Renal cortex interstitium (tissue), 15 donors: ENCODE results near the gene LILRA5. TPM values are rescaled to one million over a fixed set of nuclear protein-coding genes. Genes with fewer than 3 reads are reported as not detected.
"Not testable (repeated sequence)": the region's sequence is repeated elsewhere in the genome, so short reads cannot be mapped to it uniquely, and the experiment has no call there.

Source experiments
- DNase-seq, 11 donors: peaks; one replicate each; pipeline ENCODE4 v3.0.0-alpha.2; 2013; ENCODE audit warnings: low read depth in 9 of 11, low spot score in 4 of 11; ENCODE audit errors: extremely low read depth in 1 of 11
- long read RNA-seq, 16 experiments: transcript quantifications; one replicate each; lab custom pipeline, GENCODE V29; 2026
- polyA plus RNA-seq, 3 donors: library from polyadenylated mRNA; unstranded; fragments of 120-200 nt; gene quantifications; one replicate each; pipeline ENCODE4 v1.2.1, GENCODE V29; 2013; ENCODE audit not compliant: insufficient read length in 3 of 3

Gene LILRA5
- 1 to 10 TPM in 1 of 3 donors, under 1 TPM in 2; 0.42 to 1.7 (median 0.70) TPM for polyA plus RNA-seq
- long read RNA-seq, donor 1, result 0 reads
- long read RNA-seq, donor 2, partial matches to known transcripts, result 0 of 1 reads
- long read RNA-seq, donor 2, other reads (novel, unspliced or antisense), result 0 of 1 reads
- long read RNA-seq, donor 3, result 0 reads
- long read RNA-seq, donor 4, result 0 reads
- long read RNA-seq, donor 5, result 0 reads
- long read RNA-seq, donor 6, result 0 reads
- long read RNA-seq, donor 7, partial matches to known transcripts, result 0 of 1 reads
- long read RNA-seq, donor 7, other reads (novel, unspliced or antisense), result 0 of 1 reads
- long read RNA-seq, donor 8, result 0 reads
- long read RNA-seq, donor 9, partial matches to known transcripts, result 0 of 1 reads
- long read RNA-seq, donor 9, other reads (novel, unspliced or antisense), result 0 of 1 reads
- long read RNA-seq, donor 10, result 0 reads
- long read RNA-seq, donor 11, result 0 reads
- long read RNA-seq, donor 12, result 0 reads
- long read RNA-seq, donor 13, result 0 reads
- long read RNA-seq, donor 14, result 0 reads
- long read RNA-seq, donor 15, result 0 reads
- long read RNA-seq, donor 16, result 0 reads

- no peak for DNase-seq
These were observed at the start of gene LILRA5 for GRCh38 chr19:54312436-54313377. Gene LILRA5 (minus strand): TSS chr19:54313166. CDS start chr19:54313019, 147 bp downstream.

- not testable (repeated sequence) for DNase-seq
These were observed 48.9 kb upstream of the LILRA5 start for GRCh38 chr19:54361680-54362422.

GRCh38 chr19:54359149-54359820 is 46.3 kb upstream of the LILRA5 start:
- not testable (repeated sequence) for DNase-seq

- no peak for DNase-seq
These were observed 44.4 kb upstream of the LILRA5 start for GRCh38 chr19:54357381-54357780.

- DNase-seq, result no peak
These were observed 43.6 kb upstream of the LILRA5 start for GRCh38 chr19:54356444-54357056.

GRCh38 chr19:54355675-54356074 is 42.7 kb upstream of the LILRA5 start:
- no peak for DNase-seq

- no peak for DNase-seq
These were observed 41.8 kb upstream of the LILRA5 start for GRCh38 chr19:54354761-54355160.

- DNase-seq, result no peak
These were observed 39.6 kb upstream of the LILRA5 start for GRCh38 chr19:54352546-54352945.

GRCh38 chr19:54352041-54352440 is 39.1 kb upstream of the LILRA5 start:
- no peak for DNase-seq

GRCh38 chr19:54351474-54351873 is 38.5 kb upstream of the LILRA5 start:
- no peak for DNase-seq

GRCh38 chr19:54345938-54346386 is 33.0 kb upstream of the LILRA5 start:
- DNase-seq, result no peak

GRCh38 chr19:54343868-54344267 is 30.9 kb upstream of the LILRA5 start:
- no peak for DNase-seq

- no peak for DNase-seq
These were observed 28.3 kb upstream of the LILRA5 start for GRCh38 chr19:54341295-54341694.

GRCh38 chr19:54339646-54340358 is 26.8 kb upstream of the LILRA5 start:
- no peak for DNase-seq

- DNase-seq, result no peak
These were observed 25.6 kb upstream of the LILRA5 start for GRCh38 chr19:54338521-54338920.

- no peak for DNase-seq
These were observed 24.9 kb upstream of the LILRA5 start for GRCh38 chr19:54337858-54338230.
